ENCODE measurements around the gene UBASH3B.

The UBASH3B gene

DNA sequence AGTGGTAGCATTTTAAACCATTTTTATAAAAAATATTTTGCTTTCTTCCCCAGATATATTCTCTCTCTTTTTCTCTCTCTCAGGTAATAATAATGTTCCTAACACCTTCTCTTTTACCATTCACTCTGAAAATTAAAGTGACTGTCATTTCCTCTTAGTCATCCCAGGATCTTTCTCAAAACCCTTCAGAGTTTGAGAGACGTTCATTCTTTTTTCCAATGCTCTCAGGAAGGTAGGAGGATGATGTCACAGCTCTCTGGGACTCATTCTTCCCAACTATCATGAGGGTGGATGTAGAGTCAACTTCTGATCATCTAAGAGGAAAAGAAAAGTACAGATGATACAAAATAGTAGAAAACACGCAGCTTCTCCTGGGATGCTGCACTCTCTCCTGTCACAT is 122.6 kb downstream of the UBASH3B start:
- no peak overlapping the region for H3K4me3 ChIP-seq (ENCODE audit: low read depth, low read length)
- TF ChIP-seq, protein P1, sequence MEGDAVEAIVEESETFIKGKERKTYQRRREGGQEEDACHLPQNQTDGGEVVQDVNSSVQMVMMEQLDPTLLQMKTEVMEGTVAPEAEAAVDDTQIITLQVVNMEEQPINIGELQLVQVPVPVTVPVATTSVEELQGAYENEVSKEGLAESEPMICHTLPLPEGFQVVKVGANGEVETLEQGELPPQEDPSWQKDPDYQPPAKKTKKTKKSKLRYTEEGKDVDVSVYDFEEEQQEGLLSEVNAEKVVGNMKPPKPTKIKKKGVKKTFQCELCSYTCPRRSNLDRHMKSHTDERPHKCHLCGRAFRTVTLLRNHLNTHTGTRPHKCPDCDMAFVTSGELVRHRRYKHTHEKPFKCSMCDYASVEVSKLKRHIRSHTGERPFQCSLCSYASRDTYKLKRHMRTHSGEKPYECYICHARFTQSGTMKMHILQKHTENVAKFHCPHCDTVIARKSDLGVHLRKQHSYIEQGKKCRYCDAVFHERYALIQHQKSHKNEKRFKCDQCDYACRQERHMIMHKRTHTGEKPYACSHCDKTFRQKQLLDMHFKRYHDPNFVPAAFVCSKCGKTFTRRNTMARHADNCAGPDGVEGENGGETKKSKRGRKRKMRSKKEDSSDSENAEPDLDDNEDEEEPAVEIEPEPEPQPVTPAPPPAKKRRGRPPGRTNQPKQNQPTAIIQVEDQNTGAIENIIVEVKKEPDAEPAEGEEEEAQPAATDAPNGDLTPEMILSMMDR (IDR thresholded peaks at IDR 0.05; ENCODE audit: low read depth, low read length) = no peak

DNA sequence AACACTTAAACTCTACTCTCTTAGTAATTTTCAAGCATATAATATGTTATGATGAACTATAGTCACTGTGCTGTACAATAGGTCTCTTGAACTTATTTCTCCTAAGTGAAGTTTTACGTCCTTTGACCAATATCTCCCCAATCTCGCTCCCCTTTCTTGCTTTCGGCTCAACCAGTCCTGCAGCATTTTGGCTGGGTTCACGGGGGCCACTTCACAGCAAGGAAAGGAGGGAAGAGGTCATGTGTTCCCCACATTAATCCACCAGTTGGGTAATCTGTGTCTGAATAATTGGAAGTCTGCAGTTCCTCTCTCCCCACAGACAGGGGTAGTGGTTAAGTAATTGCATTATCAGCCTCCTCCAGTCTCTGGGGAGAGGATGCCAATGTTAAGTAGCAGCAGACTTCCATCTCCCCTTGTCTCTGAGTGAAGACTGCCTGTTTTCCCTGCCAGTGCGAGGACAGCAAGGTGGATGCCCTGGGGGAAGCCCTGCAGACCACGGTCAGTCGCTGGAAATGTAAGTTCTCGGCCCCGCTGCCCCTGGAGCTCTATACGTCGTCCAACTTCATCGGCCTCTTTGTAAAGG is 123.6 kb downstream of the UBASH3B start:
- H3K4me3 ChIP-seq (ENCODE audit: low read depth, low read length) = no peak overlapping the region
- TF ChIP-seq, protein P1 (IDR thresholded peaks at IDR 0.05; ENCODE audit: low read depth, low read length) = no peak

DNA sequence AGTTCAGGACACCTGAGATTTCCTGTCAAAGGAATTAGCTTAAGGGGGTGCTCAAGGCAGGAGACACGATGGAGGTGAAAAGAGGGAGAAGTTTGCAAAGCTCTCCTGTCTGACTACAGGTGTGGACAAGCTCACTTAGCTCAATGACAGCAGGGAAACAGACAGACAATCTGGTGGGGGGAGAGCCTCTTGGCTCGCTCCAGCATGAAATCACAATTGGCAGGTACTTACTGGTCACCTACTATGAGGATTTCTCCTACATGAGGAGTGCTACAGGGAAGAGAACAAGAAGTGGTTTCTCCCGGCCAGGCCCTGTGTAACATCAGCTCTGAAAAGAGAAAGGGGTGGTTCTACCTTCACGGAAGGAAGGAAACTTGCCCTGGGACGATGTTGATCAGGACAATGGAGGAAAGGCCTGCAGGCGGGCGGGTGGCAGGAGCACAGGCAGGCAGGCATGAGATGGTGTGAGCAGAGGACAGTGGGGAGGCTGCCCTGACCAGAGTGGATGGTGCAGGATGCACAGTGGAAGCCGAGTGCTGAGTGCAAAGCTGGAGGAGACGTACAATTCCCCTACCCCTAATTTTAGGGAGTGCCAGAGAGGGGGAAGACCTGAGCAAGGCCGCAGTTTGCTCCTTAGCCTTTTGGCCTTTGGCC is 124.9 kb downstream of the UBASH3B start:
- H3K4me3 ChIP-seq (ENCODE audit: low read depth, low read length) = no peak overlapping the region
- TF ChIP-seq, protein P1 (IDR thresholded peaks at IDR 0.05; ENCODE audit: low read depth, low read length) = no peak

DNA sequence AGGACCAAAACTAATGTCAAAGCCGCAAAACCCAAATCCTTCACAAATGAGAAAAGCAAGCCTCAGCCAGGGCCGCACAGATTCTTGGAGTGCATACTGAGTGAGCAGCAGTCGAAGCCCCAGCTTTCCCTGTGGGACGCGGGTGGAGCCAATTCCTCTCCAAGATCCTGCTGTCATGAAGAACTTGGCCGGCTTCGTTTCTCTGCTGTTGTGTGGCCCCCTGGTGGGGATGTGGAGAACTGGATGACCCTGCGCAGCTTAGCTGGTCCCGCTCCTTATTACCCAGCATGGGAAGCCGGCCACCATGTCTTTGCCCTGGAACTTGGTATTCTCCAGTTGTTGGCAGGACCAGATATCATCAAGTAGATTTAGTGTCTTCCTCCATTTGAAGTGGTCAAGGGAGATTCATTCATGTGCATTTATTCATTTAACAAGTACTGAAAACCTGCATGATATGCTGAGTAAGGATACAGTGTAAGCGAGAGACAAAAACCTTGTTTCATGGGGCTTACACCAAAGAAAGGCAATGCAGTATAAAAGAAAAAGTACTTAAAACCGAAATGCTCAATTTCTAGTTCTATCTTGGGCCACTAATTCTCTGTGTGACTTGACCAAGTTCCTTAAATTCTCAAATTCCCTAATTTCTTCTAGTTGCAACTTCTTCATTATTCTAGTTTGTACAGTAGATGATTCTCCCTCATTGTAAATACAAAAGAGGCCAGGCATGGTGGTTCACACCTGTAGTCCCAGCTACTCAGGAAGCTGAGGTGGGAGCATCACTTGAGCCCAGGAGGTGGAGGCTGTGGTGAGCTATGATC is 126.1 kb downstream of the UBASH3B start:
- TF ChIP-seq, protein P1 (IDR thresholded peaks at IDR 0.05; ENCODE audit: low read depth, low read length) = peak; percentile 91
- H3K4me3 ChIP-seq (ENCODE audit: low read depth, low read length) = no peak overlapping the region

DNA sequence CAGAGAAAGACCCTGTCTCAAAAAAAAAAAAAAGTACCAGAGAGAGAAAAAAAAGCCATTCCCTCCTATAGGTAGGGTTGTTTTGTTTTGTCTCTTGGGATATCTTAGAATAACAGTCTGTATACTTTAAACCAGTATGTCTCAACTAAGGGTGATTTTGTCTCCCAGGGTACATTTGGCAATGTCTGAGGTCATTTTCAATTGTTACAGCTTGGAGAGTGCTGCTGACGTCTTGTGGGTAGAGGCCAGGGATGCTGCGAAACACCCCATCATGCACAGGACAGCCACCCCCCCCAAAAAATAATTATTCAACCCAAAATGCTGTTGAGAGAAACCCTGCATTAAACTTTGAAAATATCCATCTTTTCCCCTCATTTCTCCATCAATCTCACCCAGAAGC is 126.7 kb downstream of the UBASH3B start:
- H3K4me3 ChIP-seq (ENCODE audit: low read depth, low read length) = no peak overlapping the region
- TF ChIP-seq, protein P1 (IDR thresholded peaks at IDR 0.05; ENCODE audit: low read depth, low read length) = no peak

DNA sequence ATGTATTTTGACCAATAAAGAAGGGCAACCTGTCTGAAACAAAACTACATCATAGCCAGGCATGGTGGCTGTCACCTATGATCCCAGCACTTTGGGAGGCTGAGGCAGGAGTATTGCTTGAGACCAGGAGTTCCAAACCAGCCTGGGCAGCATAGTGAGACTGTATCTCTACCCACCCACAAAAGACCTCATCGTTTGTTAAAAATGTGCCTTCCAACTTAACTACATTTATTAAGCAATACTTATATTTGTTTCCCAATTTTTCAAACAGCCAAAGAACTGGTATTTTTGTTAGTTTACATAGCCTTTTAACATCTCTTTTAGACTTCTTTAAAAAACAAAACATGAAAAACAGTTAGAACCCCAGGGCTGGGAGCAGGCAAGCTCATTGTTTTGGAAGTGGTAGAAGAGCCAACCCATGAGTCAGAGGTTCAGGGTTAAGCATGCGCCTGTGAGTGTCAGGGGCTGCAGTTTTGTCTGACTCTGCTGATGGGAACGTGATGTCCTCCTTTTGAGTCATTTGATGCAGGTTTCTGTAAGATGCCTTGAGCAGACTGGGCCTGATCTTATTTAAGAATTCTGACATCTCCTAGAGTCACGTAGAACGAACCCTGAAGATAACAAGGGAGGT is 128.9 kb downstream of the UBASH3B start:
- no peak overlapping the region for H3K4me3 ChIP-seq (ENCODE audit: low read depth, low read length)
- TF ChIP-seq, protein P1 (IDR thresholded peaks at IDR 0.05; ENCODE audit: low read depth, low read length) = no peak

Measured in WI38 (cell line).